NAMALWA (cell line): ENCODE results near the gene MAJIN.
"Not testable (repeated sequence)": the region's sequence is repeated elsewhere in the genome, so short reads cannot be mapped to it uniquely, and the experiment has no call there.

Experiments
- DNase-seq: peaks from one replicate; pipeline ENCODE4 v3.0.0-alpha.2; 2015; ENCODE audit warnings: low spot score

Gene MAJIN

GRCh38 chr11:64990222-64990923, 18.5 kb upstream of the MAJIN start:
- peak; percentile 53 for DNase-seq

GRCh38 chr11:64989416-64989815, 17.5 kb upstream of the MAJIN start:
- DNase-seq: no peak

- DNase-seq: no peak
Measured at GRCh38 chr11:64987998-64988854, 16.3 kb upstream of the MAJIN start.

- not testable (repeated sequence) for DNase-seq
Measured at GRCh38 chr11:64983339-64983738, 11.4 kb upstream of the MAJIN start.

- no peak for DNase-seq
Measured at GRCh38 chr11:64976651-64977050, 4.7 kb upstream of the MAJIN start.

- DNase-seq: peak; percentile 52
Measured at GRCh38 chr11:64974124-64974523, 2.2 kb upstream of the MAJIN start.

- no peak for DNase-seq
Measured at GRCh38 chr11:64970731-64971151, 1.2 kb downstream of the MAJIN start.

GRCh38 chr11:64969209-64969608, 2.7 kb downstream of the MAJIN start:
- DNase-seq: no peak

- DNase-seq: no peak
Measured at GRCh38 chr11:64967375-64967774, 4.5 kb downstream of the MAJIN start.

- no peak for DNase-seq
Measured at GRCh38 chr11:64963072-64963631, 8.8 kb downstream of the MAJIN start.

- no peak for DNase-seq
Measured at GRCh38 chr11:64960719-64961118, 11.2 kb downstream of the MAJIN start.

GRCh38 chr11:64959498-64959897, 12.4 kb downstream of the MAJIN start:
- no peak for DNase-seq

- DNase-seq: no peak
Measured at GRCh38 chr11:64954201-64954600, 17.7 kb downstream of the MAJIN start.

- no peak for DNase-seq
Measured at GRCh38 chr11:64951529-64951928, 20.4 kb downstream of the MAJIN start.

GRCh38 chr11:64947208-64947814, 24.6 kb downstream of the MAJIN start:
- no peak for DNase-seq

GRCh38 chr11:64936539-64936938, 35.4 kb downstream of the MAJIN start:
- no peak for DNase-seq

- no peak for DNase-seq
Measured at GRCh38 chr11:64935359-64936081, 36.4 kb downstream of the MAJIN start, which contains the start of gene GPHA2. TSS of gene GPHA2 (minus strand) at chr11:64935893. CDS start at chr11:64935460, 433 bp downstream.

- no peak for DNase-seq
Measured at GRCh38 chr11:64934682-64935358, 37.1 kb downstream of the MAJIN start.

GRCh38 chr11:64933935-64934681, 37.8 kb downstream of the MAJIN start:
- DNase-seq: no peak

GRCh38 chr11:64933213-64933934, 38.5 kb downstream of the MAJIN start:
- no peak for DNase-seq
